Hematopoietic multipotent progenitor cell treated with erythropoietin and hydrocortisone succinate and interleukin-3 and kit ligand, for 4 days (in vitro differentiated cells): ENCODE results near the gene H3-3A.

Source experiments
- DNase-seq: peaks from one replicate; pipeline ENCODE4 v3.0.0-alpha.2; 2015

The H3-3A gene

DNA sequence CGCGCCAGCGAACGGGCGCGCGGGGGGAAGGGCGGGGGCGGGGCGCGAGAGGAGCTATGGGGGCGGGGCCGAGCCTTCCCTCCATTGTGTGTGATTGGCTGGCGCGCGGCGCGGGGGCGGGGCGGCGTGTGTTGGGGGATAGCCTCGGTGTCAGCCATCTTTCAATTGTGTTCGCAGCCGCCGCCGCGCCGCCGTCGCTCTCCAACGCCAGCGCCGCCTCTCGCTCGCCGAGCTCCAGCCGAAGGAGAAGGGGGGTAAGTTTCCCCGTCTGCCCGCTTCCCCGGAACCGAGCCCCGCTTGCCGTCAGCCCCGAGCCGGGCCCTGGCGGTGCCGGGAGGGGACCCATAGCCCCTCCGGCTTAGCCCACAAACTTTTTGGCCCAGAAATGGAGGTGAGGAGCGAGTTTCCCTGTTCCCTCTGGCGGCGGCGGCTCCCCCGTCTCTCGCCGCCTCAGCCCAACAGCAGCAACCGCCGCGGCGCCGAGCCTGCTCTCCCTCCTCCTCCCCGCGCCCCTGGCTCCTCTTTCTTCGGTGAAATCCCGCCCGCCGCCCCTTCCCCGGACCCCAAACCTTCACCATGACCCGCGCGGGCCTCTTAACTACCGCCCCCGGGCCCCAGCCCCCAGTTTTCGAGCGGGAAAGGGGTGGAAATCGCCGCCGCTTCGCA lies at the start of gene H3-3A:
Gene H3-3A, plus strand, starts transcription at position 159 of the 666 bp plus-strand sequence. CDS start 1,636 bp downstream, outside the sequence.
- peak; percentile 98 for DNase-seq

- no peak for DNase-seq
Measured at GRCh38 chr1:226017070-226017469, 45.4 kb upstream of the H3-3A start.

- no peak for DNase-seq
Measured at GRCh38 chr1:226019572-226019971, 42.9 kb upstream of the H3-3A start.

GRCh38 chr1:226021401-226021800 lies 41.1 kb upstream of the H3-3A start:
- peak; percentile 51 for DNase-seq

DNA sequence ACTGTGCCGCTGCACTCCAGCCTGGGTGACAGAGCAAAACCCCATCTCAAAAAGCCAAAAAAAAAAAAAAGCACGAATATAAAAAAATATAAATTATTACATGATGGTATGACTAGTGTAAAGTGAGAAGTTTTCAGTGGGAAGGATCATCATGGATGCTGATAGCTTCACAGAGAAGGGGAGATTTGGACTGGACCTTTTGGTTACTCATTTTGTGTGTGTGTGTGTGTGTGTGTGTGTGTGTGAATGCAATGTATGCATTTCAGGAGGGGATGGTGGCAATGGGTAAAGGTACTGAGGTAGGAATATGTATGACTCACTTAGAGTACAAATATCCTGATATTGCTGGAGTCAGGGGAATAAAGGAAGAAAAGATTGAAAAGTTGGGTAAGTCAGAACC lies 40.7 kb upstream of the H3-3A start:
- DNase-seq: no peak

DNA sequence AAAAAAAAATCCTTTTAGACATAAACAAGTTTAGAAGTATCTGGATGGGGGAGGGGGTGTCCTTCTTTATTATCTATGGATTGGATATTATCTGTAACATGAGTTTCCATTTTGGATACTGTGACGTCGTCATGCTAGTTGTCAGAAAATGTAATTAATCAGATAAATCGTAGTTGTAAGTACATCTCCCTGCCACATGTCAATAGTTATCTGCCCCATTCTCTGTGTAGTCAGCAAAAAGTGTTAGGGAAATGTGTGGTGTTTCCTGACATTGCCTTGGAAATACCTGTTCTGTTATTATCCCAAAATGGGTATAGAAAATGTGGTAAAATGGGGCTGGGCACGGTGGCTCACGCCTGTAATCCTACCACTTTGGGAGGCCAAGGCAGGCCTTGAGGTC lies 38.8 kb upstream of the H3-3A start:
- DNase-seq: no peak

DNA sequence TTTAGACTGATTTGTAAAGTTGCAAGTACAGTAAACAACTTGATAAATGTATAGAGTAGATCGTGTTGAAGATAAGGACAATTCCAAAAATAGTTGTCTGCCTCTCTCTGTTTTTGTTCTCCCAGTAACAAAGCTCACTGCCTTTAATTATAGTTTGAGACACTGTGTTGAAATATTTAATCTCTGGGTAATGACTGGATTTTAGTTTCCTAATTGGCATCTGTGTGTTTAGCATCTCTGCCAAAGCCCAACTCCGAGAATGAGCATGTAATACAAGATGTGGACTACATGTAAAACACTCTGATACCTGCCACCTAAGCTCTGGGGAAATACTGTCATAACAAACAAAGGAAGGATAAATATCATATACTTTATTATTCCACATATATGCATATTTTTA lies 35.7 kb upstream of the H3-3A start:
- no peak for DNase-seq

DNA sequence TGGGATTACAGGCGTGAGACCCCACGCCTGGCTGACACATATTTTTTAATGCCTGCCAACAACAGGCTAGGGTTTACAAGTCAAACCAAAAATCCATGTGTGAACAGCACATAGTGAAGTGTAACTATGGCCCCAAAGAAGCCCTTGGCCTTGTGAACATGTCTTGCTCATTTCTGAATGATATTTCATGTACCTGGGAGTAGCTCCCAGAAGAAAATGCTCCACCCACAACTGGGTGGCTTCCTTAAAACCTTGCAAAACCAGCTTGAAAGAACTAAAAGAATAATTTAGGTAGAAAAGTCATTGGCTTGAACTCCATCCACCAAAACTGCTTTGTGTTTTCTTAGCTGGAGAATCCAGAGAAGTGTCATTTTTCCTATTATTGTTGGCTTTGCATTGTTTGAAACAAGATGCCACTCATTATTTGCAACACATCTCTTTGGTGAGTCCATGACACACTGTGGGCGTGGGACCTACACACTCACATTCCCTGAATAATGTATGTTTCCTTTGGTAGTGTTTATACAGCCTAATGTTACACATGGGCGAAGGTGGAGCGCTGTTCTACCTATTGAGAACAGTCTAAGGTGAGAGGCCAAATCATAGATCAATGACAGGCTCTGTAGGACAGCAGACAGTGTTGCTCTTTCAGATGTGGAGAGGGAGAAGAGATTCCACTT lies 34.8 kb upstream of the H3-3A start:
- no peak for DNase-seq

- DNase-seq: peak; percentile 76
Measured at GRCh38 chr1:226029093-226029496, 33.4 kb upstream of the H3-3A start.

DNA sequence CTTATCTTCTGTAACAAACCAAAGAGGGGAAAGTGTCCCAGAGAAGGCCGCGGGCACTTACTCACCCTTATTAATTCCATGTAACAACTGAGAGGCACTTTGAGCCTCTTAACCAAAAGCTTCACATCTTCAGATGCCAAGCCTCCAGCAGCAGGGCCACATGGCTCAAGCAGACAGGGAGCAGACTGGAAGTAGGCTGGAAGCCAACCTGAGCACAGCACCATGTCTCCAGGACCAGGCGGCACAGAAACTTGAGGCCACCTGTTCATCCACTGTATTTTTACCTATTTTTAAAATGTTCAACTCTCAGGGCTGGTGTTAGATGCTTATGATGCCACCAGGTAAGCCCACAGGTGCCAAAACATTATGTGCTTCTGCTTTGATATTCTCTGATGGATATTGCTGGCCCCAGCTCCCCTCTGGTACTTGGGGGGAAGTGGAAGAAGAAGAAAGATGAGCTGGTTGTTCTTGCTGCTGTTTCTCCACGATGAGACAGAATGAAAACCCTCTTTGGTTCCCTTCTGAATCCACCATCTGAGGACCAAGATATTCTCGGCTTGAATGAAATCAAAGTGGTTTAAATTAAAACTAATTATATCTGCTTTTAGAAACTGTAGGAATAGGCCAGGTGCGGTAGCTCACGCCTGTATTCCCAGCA lies 32.8 kb upstream of the H3-3A start:
- DNase-seq: no peak

- DNase-seq: peak; percentile 39
Measured at GRCh38 chr1:226033582-226033981, 28.9 kb upstream of the H3-3A start.

GRCh38 chr1:226033991-226034390 lies 28.5 kb upstream of the H3-3A start:
- DNase-seq: no peak

GRCh38 chr1:226034482-226034881 lies 28.0 kb upstream of the H3-3A start:
- DNase-seq: peak; percentile 95

DNA sequence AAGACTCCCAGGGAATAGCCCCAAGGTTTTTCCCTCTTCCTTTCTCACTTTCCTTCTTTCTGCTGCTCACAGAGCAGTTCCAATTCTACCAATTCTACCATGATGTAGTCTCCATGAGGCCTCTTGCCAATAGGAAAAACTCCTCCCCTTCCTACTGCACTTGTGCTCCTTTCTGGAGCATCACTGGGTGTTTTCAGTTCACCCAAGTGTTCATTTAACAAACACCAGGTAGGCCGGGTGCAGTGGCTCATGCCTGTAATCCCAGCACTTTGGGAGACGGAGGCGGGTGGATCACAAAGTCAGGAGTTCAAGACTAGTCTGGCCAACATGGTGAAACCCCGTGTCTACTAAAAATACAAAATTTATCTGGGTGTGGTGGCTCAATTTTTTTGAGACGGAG lies 26.6 kb upstream of the H3-3A start:
- DNase-seq: no peak

DNA sequence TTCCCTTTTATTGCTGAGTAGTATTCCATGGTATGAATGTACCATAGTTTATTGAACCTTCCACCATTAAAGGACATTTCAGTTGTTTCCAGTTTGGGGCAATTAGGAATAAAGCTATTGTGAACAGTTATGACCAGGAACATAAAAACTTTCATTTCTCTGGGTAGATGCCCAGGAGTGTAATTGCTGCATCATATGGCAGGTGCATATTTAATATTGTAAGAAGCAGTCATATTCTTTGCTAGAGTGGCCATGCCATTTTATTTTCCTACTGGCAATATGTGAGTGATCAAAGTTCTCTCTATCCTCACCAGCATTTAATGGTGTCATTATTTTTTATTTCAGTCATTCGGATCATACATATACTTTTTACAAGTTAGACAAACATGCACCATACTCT lies 23.9 kb upstream of the H3-3A start:
- DNase-seq: no peak

DNA sequence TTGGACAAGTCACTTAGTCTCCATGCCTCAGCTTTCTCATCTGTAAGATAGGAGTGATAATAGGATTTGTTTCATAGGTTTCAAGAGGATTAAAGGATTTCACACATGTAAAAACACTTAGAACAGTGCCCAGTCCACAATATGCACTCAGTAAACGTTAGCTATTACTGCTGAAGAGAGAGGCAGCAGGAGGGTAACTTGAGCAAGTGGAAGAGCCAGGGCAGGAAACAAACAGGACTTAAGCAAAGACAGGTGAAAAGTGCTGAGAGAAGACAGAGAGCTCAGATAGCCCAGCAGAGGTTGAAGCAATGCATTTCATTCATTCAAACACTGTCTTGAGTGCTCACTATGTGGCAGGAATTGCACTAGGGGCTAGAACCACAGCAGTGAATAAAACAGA lies 21.1 kb upstream of the H3-3A start:
- no peak for DNase-seq

- no peak for DNase-seq
Measured at GRCh38 chr1:226044514-226045101, 17.9 kb upstream of the H3-3A start.

DNA sequence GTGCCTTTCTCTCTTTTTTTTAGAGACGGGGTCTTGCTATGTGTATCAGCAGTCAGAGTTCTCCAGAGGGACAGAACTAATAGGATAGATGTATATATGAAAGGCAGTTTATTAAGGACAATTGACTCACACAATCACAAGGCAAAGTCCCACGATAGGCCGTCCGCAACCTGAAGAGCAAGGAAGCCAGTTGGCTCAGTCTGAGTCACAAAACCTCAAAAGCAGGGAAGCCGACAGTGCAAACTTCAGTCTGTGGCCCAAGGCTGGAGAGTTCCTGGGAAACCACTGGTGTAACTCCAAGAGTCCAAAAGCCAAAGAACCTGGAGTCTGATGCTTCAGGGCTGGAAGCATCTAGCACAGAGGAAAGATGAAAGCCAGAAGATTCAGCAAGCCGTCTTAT lies 16.3 kb upstream of the H3-3A start:
- DNase-seq: no peak

DNA sequence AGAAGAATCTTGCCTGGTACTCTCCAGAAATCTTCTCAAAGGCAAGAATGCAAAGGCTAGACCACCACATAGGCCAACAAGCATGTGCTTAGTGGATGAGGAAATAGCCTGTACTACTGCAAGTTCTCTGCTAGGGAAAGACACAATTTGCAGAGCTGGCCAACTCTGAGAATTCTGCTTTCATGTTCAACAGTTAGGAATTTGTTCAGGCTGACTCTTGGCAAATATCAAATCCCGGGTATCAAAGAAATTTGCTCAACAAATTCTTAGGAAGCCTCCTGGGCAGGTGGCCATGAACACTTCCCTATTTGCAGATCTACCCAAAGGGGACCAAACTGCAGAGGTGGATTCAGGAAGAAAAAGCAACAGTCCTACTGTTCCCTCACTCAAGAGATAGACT lies 15.0 kb upstream of the H3-3A start:
- no peak for DNase-seq

DNA sequence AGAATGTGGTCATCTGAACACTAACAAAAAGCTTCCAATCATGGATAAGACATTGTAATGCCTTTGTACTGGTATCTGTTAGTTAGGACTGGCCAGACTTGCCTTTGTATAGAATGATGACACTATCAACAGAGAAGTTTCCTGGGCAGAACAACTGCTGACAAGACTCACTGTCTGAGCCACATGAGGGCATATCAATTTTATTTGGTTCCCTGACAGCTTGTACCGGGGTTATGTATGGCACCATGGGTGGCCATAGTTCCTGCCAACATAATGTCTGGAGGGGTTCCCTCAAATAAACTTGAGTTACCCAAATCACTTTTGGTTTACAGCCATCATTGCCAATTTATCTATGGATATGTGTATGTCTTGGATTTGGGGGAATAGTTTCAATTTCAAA lies 13.6 kb upstream of the H3-3A start:
- DNase-seq: no peak

- DNase-seq: no peak
Measured at GRCh38 chr1:226050133-226050532, 12.4 kb upstream of the H3-3A start.

- DNase-seq: peak; percentile 34
Measured at GRCh38 chr1:226051365-226051764, 11.2 kb upstream of the H3-3A start.

- no peak for DNase-seq
Measured at GRCh38 chr1:226052061-226052460, 10.5 kb upstream of the H3-3A start.
